Adrenal gland (tissue), 5 donors: ENCODE measurements around the gene SRGAP1.

ENCODE experiments used
- CTCF ChIP-seq, 6 experiments: fragments of 450-650 bp in 4 of 6; fragments of 200-600 bp in 2 of 6; sonication (generic) in 1 of 6; IDR thresholded peaks; 1 replicate in 5 of 6; 2 replicates in 1 of 6; pipeline versions ENCODE4 v1.5.1 to v1.8.0; 2016 to 2021; ENCODE audit warnings: antibody characterized with exemption in 6 of 6, mild to moderate bottlenecking in 2 of 6, moderate library complexity in 1 of 6
- POLR2A ChIP-seq, 2 donors: fragments of 450-650 bp; IDR thresholded peaks; one replicate each; pipeline ENCODE4 v1.6.1; 2017; ENCODE audit warnings: antibody characterized with exemption in 2 of 2, mild to moderate bottlenecking in 2 of 2, moderate library complexity in 1 of 2
- donor health status: DM: no; HTN: no; CAD: no.

- TF ChIP-seq CTCF (IDR thresholded peaks at IDR 0.05) (no peak), POLR2A (IDR thresholded peaks at IDR 0.05) (no peak)
Measured at GRCh38 chr12:63843254-63843720, 1.2 kb upstream of the SRGAP1 start.
